A673 (cell line): ENCODE measurements around the gene OR2AE1.

Source experiments
- CTCF ChIP-seq: fragments of 300-800, 200-600 bp; sonication (generic); conservative IDR thresholded peaks from 2 replicates; pipeline ENCODE4 v1.5.1; 2017; ENCODE audit warnings: low read depth, mild to moderate bottlenecking, antibody characterized with exemption, low read length, moderate library complexity, mixed read lengths
- EZH2 ChIP-seq: fragments of 200-600 bp; sonication (generic); IDR thresholded peaks from 2 replicates; pipeline ENCODE4 v1.6.1; 2017; ENCODE audit warnings: borderline replicate concordance, low read depth, mild to moderate bottlenecking, mixed read lengths, antibody characterized with exemption, low read length; ENCODE audit not compliant: poor library complexity, severe bottlenecking

- TF ChIP-seq CTCF (no peak), EZH2 (no peak)
Measured at GRCh38 chr7:99926321-99926720, 49.5 kb upstream of the OR2AE1 start.
